Activated T-cell treated with anti-CD3 and anti-CD28 coated beads, Interleukin-2, amount 50 U/mL, for 24 hours (primary cell): Measurements from ENCODE around the gene CAPS.
A peak's percentile ranks its signal among the peaks of the same experiment; 100 is the strongest.

Experiments
- DNase-seq: peaks from one replicate; pipeline ENCODE4 v3.0.0-alpha.2; 2020
- H3K27ac Mint-ChIP-seq: 2 replicates; pipeline ENCODE4 v1.8.0; 2020; ENCODE audit warnings: mild to moderate bottlenecking, mixed read lengths
- H3K27me3 Mint-ChIP-seq: 2 replicates; pipeline ENCODE4 v1.8.0; 2020; ENCODE audit warnings: mixed read lengths
- H3K36me3 Mint-ChIP-seq: 2 replicates; pipeline ENCODE4 v1.8.0; 2020; ENCODE audit warnings: low read depth, mixed read lengths
- H3K4me1 Mint-ChIP-seq: 2 replicates; pipeline ENCODE4 v1.8.0; 2020; ENCODE audit warnings: low read depth, mixed read lengths
- H3K4me3 Mint-ChIP-seq: 2 replicates; pipeline ENCODE4 v1.8.0; 2020; ENCODE audit warnings: mild to moderate bottlenecking, moderate library complexity, mixed read lengths
- H3K9me3 Mint-ChIP-seq: 2 replicates; pipeline ENCODE4 v1.8.0; 2020; ENCODE audit warnings: mixed read lengths

Gene CAPS

DNA sequence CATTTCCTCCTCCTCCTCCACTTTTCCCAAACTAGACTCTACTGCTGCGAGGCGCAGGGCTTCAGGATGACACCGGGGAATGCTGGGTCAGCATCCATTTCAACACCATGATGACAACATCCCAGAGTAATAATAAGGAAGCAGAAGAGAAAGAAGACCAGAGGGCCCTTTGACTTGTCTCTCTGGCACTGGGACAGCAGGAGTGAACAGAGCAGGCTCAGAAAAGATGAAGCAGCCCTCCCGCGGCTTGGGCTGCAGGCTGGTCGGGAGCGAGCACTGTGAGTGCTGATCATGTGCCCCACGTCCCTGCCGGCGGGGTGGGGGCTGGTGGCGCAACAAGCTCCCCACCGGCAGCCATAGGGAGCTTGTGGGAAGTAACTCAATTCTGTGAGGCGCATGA is 33.4 kb downstream of the CAPS start:
- no peak for DNase-seq
- peaks cover 88% of the 10 kb centered on the region for H3K36me3 Mint-ChIP-seq
- H3K27ac Mint-ChIP-seq, result peak overlapping the region; percentile 96
- H3K27me3 Mint-ChIP-seq, result no peaks in the 10 kb centered on the region
- no peak overlapping the region for H3K4me3 Mint-ChIP-seq
- no peaks in the 10 kb centered on the region for H3K9me3 Mint-ChIP-seq
- peaks cover 84% of the 10 kb centered on the region for H3K4me1 Mint-ChIP-seq

DNA sequence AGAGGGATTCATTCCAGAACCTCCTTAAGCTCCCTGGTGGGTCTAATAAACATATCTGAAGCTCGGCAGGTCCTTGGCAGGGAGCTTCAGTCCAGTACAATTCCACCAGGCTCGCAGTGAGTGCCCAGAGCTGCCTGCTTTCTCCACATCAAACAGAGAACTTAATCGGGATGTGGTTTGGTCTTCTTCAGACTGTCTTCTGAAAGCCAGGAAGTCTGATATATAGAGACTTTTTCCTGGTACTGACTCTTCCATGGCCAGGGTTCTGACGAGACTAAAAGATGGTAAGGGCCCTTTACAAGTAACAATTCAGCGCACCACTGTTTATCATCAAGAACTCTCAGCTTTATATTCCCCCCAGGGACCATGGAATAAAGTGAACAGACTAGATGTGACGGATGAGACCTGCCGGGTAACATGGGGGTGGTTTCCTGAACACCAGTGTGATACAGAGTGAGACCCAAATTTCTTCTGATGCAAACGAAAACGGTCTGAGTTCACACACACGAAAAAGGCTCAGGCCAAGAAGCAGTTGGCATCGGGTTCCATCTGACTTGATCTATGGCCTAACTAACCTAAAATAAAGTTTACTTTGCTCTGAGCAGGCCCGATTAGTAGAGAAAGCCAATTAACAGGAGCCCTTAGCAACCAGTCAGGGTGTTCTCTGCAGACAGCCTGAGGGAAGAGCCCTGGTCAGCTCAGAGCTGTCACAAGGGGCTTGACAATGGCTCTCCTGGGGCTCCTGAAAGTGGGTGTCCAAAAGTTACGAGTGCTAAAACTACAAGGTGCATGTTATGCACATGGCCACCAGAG is 34.9 kb downstream of the CAPS start:
- Mint-ChIP-seq H3K9me3 (no peaks in the 10 kb centered on the region), H3K36me3 (peaks cover 89% of the 10 kb centered on the region), H3K4me1 (peaks cover 88% of the 10 kb centered on the region), H3K4me3 (peak overlapping the region; percentile 56), H3K27me3 (no peaks in the 10 kb centered on the region), H3K27ac (peak overlapping the region; percentile 96)
- no peak for DNase-seq

- H3K9me3 Mint-ChIP-seq, result no peaks in the 10 kb centered on the region
- peak overlapping the region; percentile 56 for H3K4me3 Mint-ChIP-seq
- H3K27me3 Mint-ChIP-seq, result no peaks in the 10 kb centered on the region
- H3K4me1 Mint-ChIP-seq, result peaks cover 88% of the 10 kb centered on the region
- peak; percentile 54 for DNase-seq
- H3K36me3 Mint-ChIP-seq, result peaks cover 90% of the 10 kb centered on the region
- peak overlapping the region; percentile 96 for H3K27ac Mint-ChIP-seq
These were observed 35.8 kb downstream of the CAPS start for GRCh38 chr19:5949792-5950305.

- H3K4me1 Mint-ChIP-seq, result peaks cover 89% of the 10 kb centered on the region
- peak overlapping the region; percentile 96 for H3K27ac Mint-ChIP-seq
- no peak for DNase-seq
- H3K27me3 Mint-ChIP-seq, result no peaks in the 10 kb centered on the region
- no peak overlapping the region for H3K4me3 Mint-ChIP-seq
- peaks cover 85% of the 10 kb centered on the region for H3K36me3 Mint-ChIP-seq
- H3K9me3 Mint-ChIP-seq, result no peaks in the 10 kb centered on the region
These were observed 36.7 kb downstream of the CAPS start for GRCh38 chr19:5950741-5951140.

DNA sequence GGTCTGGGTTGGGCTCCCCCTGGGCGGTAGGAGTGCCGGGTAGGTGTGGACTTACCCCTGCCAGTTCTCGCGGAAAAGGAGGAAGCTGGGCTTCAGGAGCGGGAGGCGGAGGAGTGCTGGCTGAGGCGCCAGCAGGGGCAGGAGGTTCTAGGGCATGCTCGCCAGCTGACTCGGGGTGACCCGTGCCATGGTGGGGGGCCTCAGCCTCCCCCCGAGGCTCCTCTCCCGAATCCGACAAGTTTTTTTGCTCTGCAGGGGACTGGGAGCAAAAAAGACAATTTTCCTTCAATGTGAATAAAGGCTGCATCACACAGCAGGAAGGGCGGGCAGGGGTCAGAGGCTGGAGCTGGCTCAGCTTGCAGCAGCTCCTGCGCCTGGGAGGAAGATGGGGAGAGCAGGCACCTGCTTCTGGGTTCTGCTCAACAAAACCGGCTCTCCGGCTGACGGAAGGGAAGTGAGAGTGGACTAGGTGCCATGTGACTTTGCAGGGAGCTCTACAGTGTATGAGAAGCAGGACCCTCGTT is 37.3 kb downstream of the CAPS start:
- Mint-ChIP-seq H3K36me3 (peaks cover 83% of the 10 kb centered on the region), H3K4me3 (peak overlapping the region; percentile 4), H3K4me1 (peaks cover 89% of the 10 kb centered on the region), H3K27ac (peak overlapping the region; percentile 96), H3K27me3 (no peaks in the 10 kb centered on the region), H3K9me3 (no peaks in the 10 kb centered on the region)
- no peak for DNase-seq

- H3K9me3 Mint-ChIP-seq, result no peaks in the 10 kb centered on the region
- H3K4me3 Mint-ChIP-seq, result peak overlapping the region; percentile 56
- peaks cover 84% of the 10 kb centered on the region for H3K36me3 Mint-ChIP-seq
- DNase-seq, result no peak
- H3K27ac Mint-ChIP-seq, result peak overlapping the region; percentile 96
- H3K27me3 Mint-ChIP-seq, result no peaks in the 10 kb centered on the region
- peaks cover 96% of the 10 kb centered on the region for H3K4me1 Mint-ChIP-seq
These were observed 38.4 kb downstream of the CAPS start for GRCh38 chr19:5952193-5953029.

DNA sequence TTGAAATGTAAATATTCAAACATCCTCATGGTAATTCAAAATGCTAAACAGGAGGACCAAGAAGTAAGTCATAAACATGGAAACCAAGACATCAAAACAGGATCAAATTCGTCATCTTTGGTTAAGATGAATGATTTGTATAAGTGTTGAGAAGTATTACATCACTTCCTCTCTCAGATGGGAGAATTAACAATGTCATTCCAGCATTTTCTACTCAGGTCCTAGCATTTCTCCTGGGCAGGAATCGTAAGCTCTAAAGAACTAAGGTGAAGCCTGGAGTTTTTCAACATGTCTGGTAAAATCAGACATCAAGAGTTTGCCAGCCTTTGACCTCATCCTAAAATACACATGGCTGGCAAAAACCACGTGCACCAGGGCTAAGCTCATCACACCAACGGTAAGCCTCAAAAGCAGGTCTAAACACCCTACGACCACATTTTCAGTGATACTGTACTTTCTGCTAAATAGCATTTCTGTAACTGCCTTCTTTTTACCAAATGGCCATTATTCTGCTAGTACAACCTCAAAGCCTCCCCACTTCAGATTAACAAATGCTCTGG is 39.1 kb downstream of the CAPS start:
- Mint-ChIP-seq H3K4me1 (peaks cover 96% of the 10 kb centered on the region), H3K27ac (peak overlapping the region; percentile 96), H3K27me3 (no peaks in the 10 kb centered on the region), H3K4me3 (peak overlapping the region; percentile 56), H3K9me3 (no peaks in the 10 kb centered on the region), H3K36me3 (peaks cover 84% of the 10 kb centered on the region)
- DNase-seq, result no peak

GRCh38 chr19:5953680-5954213 is 39.7 kb downstream of the CAPS start:
- Mint-ChIP-seq H3K9me3 (no peaks in the 10 kb centered on the region), H3K27me3 (no peaks in the 10 kb centered on the region), H3K27ac (peak overlapping the region; percentile 96), H3K4me1 (peaks cover 95% of the 10 kb centered on the region), H3K4me3 (peak overlapping the region; percentile 56), H3K36me3 (peaks cover 82% of the 10 kb centered on the region)
- peak; percentile 57 for DNase-seq

GRCh38 chr19:5954293-5954692 is 40.2 kb downstream of the CAPS start:
- H3K27ac Mint-ChIP-seq, result peak overlapping the region; percentile 96
- no peaks in the 10 kb centered on the region for H3K9me3 Mint-ChIP-seq
- H3K4me3 Mint-ChIP-seq, result peak overlapping the region; percentile 56
- no peaks in the 10 kb centered on the region for H3K27me3 Mint-ChIP-seq
- H3K4me1 Mint-ChIP-seq, result peaks cover 95% of the 10 kb centered on the region
- peaks cover 80% of the 10 kb centered on the region for H3K36me3 Mint-ChIP-seq
- DNase-seq, result no peak

- Mint-ChIP-seq H3K4me3 (no peak overlapping the region), H3K36me3 (peaks cover 67% of the 10 kb centered on the region)
These were observed 41.5 kb downstream of the CAPS start for GRCh38 chr19:5955636-5955935.

GRCh38 chr19:5956323-5956722 is 42.3 kb downstream of the CAPS start:
- DNase-seq, result no peak
- Mint-ChIP-seq H3K4me3 (no peak overlapping the region), H3K27ac (peak overlapping the region; percentile 1), H3K4me1 (peaks cover 95% of the 10 kb centered on the region), H3K9me3 (no peaks in the 10 kb centered on the region), H3K36me3 (peaks cover 60% of the 10 kb centered on the region), H3K27me3 (no peaks in the 10 kb centered on the region)

More at GRCh38 chr19:5955636-5955935, 41.5 kb downstream of the CAPS start:
- DNase-seq, result no peak
- Mint-ChIP-seq H3K27ac (peak overlapping the region; percentile 67), H3K4me1 (peaks cover 95% of the 10 kb centered on the region), H3K27me3 (no peaks in the 10 kb centered on the region), H3K9me3 (no peaks in the 10 kb centered on the region)

DNA sequence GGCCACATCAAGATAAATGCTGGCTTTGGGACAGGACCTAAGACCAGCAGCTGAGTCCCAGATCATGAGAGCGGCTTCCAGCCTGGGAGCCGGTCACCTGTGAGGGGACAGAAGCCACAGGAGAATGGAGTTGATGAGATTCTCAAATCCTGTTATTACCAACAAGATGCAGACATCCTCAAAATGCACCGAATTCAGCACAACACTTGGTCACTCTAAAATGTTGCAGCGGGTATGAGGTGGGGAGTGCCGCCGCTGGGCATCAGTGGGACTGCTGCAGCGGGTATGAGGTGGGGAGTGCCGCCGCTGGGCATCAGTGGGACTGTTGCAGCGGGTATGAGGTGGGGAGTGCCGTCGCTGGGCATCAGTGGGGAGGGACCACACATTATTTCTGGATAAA is 42.7 kb downstream of the CAPS start:
- Mint-ChIP-seq H3K27me3 (no peaks in the 10 kb centered on the region), H3K9me3 (no peaks in the 10 kb centered on the region), H3K4me3 (no peak overlapping the region), H3K4me1 (peaks cover 95% of the 10 kb centered on the region), H3K27ac (no peak overlapping the region), H3K36me3 (peaks cover 57% of the 10 kb centered on the region)
- no peak for DNase-seq

DNA sequence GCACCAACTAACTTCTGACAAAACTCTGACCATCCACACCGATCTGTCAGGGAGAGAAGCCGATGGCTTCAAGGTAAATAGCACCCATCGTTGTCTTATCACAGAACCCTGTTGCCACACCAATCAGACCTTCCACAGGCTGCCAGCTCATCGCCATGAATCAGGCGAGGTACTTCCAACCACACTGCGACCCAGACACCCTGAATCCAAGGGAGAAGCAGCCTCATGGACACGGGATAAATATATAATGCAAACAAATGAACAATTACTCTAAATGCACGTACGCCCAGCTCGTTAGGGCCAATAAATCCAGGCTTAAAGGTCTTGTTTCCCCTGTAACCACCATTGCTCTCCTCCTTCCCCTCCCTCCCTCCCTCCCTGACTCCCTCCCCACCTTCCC is 43.1 kb downstream of the CAPS start:
- peak overlapping the region; percentile 45 for H3K27ac Mint-ChIP-seq
- no peak for DNase-seq
- H3K9me3 Mint-ChIP-seq, result no peaks in the 10 kb centered on the region
- H3K27me3 Mint-ChIP-seq, result no peaks in the 10 kb centered on the region
- peaks cover 57% of the 10 kb centered on the region for H3K36me3 Mint-ChIP-seq
- no peak overlapping the region for H3K4me3 Mint-ChIP-seq
- peaks cover 95% of the 10 kb centered on the region for H3K4me1 Mint-ChIP-seq
